Chondrocyte (in vitro differentiated cells): ENCODE measurements around the gene IFT43. TPM values are rescaled to one million over a fixed set of nuclear protein-coding genes. Genes with fewer than 3 reads are reported as not detected.

Experiments used
- DNase-seq: peaks from one replicate; pipeline ENCODE4 v3.0.0; 2021; ENCODE audit warnings: mixed read lengths, low spot score
- H3K27ac Mint-ChIP-seq: one replicate; pipeline ENCODE4 v1.8.0; 2021; ENCODE audit warnings: mild to moderate bottlenecking, moderate library complexity, mixed read lengths; ENCODE audit not compliant: unreplicated experiment
- H3K27me3 Mint-ChIP-seq: 2 replicates; pipeline ENCODE4 v1.8.0; 2021; ENCODE audit warnings: low read depth, mixed read lengths
- H3K36me3 Mint-ChIP-seq: 2 replicates; pipeline ENCODE4 v1.8.0; 2021; ENCODE audit warnings: low read depth, mixed read lengths
- H3K4me1 Mint-ChIP-seq: 2 replicates; pipeline ENCODE4 v1.8.0; 2021; ENCODE audit warnings: low read depth, mild to moderate bottlenecking, mixed read lengths
- H3K4me3 Mint-ChIP-seq: one replicate; pipeline ENCODE4 v1.8.0; 2021; ENCODE audit warnings: mild to moderate bottlenecking, moderate library complexity, mixed read lengths; ENCODE audit not compliant: unreplicated experiment
- H3K9me3 Mint-ChIP-seq: 2 replicates; pipeline ENCODE4 v1.8.0; 2021; ENCODE audit warnings: low read depth, mixed read lengths
- CTCF ChIP-seq: fragments of 200-600 bp; sonication (generic); IDR thresholded peaks from 2 replicates; pipeline ENCODE4 v1.5.0; 2021; ENCODE audit warnings: antibody characterized with exemption, mild to moderate bottlenecking, moderate library complexity
- total RNA-seq: library from RNA; stranded (reverse); gene quantifications from 3 replicates; pipeline ENCODE4 v1.2.1, GENCODE V29; 2021

The IFT43 gene
- total RNA-seq, 1 donor from 2014 or later = 28.2 TPM

GRCh38 chr14:76080471-76080870 lies 94.9 kb downstream of the IFT43 start:
- no peaks in the 10 kb centered on the region for H3K9me3 Mint-ChIP-seq

DNA sequence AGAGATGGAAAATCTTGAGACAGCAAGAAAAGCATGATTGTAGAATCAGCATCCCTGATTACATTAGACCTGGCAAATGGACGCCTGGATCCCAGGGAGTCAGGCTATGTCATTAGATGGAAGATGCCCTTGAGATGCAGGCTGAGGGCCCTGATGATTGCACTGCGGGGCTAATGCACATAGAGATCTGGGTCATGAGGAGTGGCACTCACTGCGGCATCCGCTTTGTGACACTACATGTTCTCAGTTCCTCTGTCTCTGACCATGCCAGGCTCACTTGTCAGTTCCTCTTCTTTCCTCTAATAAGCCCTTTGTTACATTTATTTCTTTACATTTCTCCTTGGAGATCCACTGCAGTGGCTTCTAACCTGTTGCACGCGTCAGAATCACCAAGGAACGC lies 96.1 kb downstream of the IFT43 start:
- TF ChIP-seq CTCF = no peak
- Mint-ChIP-seq H3K36me3 (peaks cover 9% of the 10 kb centered on the region), H3K4me3 (no peak overlapping the region), H3K27me3 (no peaks in the 10 kb centered on the region), H3K9me3 (no peaks in the 10 kb centered on the region), H3K4me1 (no peaks in the 10 kb centered on the region), H3K27ac (no peak overlapping the region)
- no peak for DNase-seq

More at GRCh38 chr14:76080471-76080870, 94.9 kb downstream of the IFT43 start:
- Mint-ChIP-seq H3K36me3 (peaks cover 9% of the 10 kb centered on the region), H3K27me3 (no peaks in the 10 kb centered on the region), H3K4me3 (no peak overlapping the region), H3K4me1 (no peaks in the 10 kb centered on the region), H3K27ac (no peak overlapping the region)
- no peak for DNase-seq
- TF ChIP-seq CTCF = no peak

- Mint-ChIP-seq H3K4me3 (no peak overlapping the region), H3K27ac (no peak overlapping the region), H3K27me3 (peaks cover 5% of the 10 kb centered on the region), H3K9me3 (no peaks in the 10 kb centered on the region), H3K4me1 (no peaks in the 10 kb centered on the region), H3K36me3 (peaks cover 9% of the 10 kb centered on the region)
- no peak for TF ChIP-seq CTCF
- DNase-seq = no peak
Measured at GRCh38 chr14:76083796-76084765, 98.5 kb downstream of the IFT43 start.

- TF ChIP-seq CTCF = no peak
- peaks cover 14% of the 10 kb centered on the region for H3K27me3 Mint-ChIP-seq
- peaks cover 9% of the 10 kb centered on the region for H3K36me3 Mint-ChIP-seq
- H3K27ac Mint-ChIP-seq = no peak overlapping the region
- H3K4me3 Mint-ChIP-seq = no peak overlapping the region
- no peaks in the 10 kb centered on the region for H3K4me1 Mint-ChIP-seq
- DNase-seq = no peak
- no peaks in the 10 kb centered on the region for H3K9me3 Mint-ChIP-seq
Measured at GRCh38 chr14:76085358-76085757, 99.8 kb downstream of the IFT43 start.

DNA sequence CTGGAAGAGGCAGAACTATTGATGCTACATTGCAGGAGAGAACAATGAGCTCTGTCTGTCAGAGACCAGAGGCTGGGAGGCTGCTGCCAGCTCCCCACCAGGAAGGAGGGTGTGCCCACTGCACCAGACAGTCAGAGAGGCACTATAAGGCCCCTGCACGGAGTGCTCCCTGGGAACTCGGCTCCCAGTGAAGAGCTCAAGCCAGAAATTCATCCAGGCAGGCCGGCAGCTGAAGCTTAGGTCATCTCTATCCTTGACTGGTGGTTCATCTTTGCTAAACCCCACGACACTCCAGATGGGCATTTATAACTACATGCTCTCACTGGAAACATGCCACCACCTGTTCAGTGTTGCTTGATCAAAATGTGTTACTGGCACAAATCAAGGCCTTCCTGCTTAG lies 101.1 kb downstream of the IFT43 start:
- no peaks in the 10 kb centered on the region for H3K4me1 Mint-ChIP-seq
- H3K9me3 Mint-ChIP-seq = no peaks in the 10 kb centered on the region
- no peak for DNase-seq
- TF ChIP-seq CTCF = no peak
- H3K4me3 Mint-ChIP-seq = no peak overlapping the region
- H3K27me3 Mint-ChIP-seq = peaks cover 16% of the 10 kb centered on the region
- H3K27ac Mint-ChIP-seq = no peak overlapping the region
- H3K36me3 Mint-ChIP-seq = peaks cover 8% of the 10 kb centered on the region
